Thoracic aorta (tissue), 2 donors: Measurements from ENCODE around the gene UBE2Z. TPM values are rescaled to one million over a fixed set of nuclear protein-coding genes. Genes with fewer than 3 reads are reported as not detected.

Experiments
- ATAC-seq: fragments of 150-250 bp; one replicate; pipeline ENCODE4 v1.8.0; 2017; ENCODE audit warnings: low read depth; ENCODE audit not compliant: insufficient number of reproducible peaks, low FRiP score
- DNase-seq: peaks from one replicate; pipeline ENCODE4 v3.0.0-alpha.2; 2020; ENCODE audit warnings: low spot score
- H3K27ac ChIP-seq, 2 donors: fragments of 200-600 bp; sonication (generic); 1 replicate in 1 of 2; 2 replicates in 1 of 2; pipeline ENCODE4 v1.5.1; 2016; ENCODE audit warnings: mild to moderate bottlenecking in 2 of 2, moderate library complexity in 2 of 2
- H3K27me3 ChIP-seq: fragments of 200-600 bp; sonication (generic); replicated peaks from 2 replicates; pipeline ENCODE4 v1.6.0; 2016; ENCODE audit warnings: mild to moderate bottlenecking; ENCODE audit not compliant: insufficient read depth
- H3K36me3 ChIP-seq: fragments of 200-600 bp; sonication (generic); one replicate; pipeline ENCODE4 v1.5.1; 2016
- H3K4me1 ChIP-seq, 2 donors: fragments of 200-600 bp; sonication (generic); 1 replicate in 1 of 2; 2 replicates in 1 of 2; pipeline versions ENCODE4 v1.5.1 to v1.6.0; 2016; ENCODE audit warnings: low read depth in 2 of 2, mild to moderate bottlenecking in 1 of 2; ENCODE audit not compliant: control insufficient read depth in 1 of 2
- H3K4me3 ChIP-seq: fragments of 200-600 bp; sonication (generic); 2 replicates; pipeline ENCODE4 v1.5.1; 2016; ENCODE audit warnings: mild to moderate bottlenecking
- H3K9me3 ChIP-seq: fragments of 200-600 bp; sonication (generic); 2 replicates; pipeline ENCODE4 v1.5.1; 2016
- CTCF ChIP-seq: fragments of 200-600 bp; sonication (generic); IDR thresholded peaks from one replicate; pipeline ENCODE4 v1.5.1; 2019; ENCODE audit warnings: antibody characterized with exemption
- total RNA-seq, 2 donors: library from RNA; depleted of rRNA; stranded (reverse); fragments of >200 nt; gene quantifications; one replicate each; pipeline versions ENCODE4 v1.1.0 to v1.2.3, GENCODE V29; 2016

Gene UBE2Z
- total RNA-seq, 2 donors from 2014 or later, result 63.2 to 90.7 TPM

DNA sequence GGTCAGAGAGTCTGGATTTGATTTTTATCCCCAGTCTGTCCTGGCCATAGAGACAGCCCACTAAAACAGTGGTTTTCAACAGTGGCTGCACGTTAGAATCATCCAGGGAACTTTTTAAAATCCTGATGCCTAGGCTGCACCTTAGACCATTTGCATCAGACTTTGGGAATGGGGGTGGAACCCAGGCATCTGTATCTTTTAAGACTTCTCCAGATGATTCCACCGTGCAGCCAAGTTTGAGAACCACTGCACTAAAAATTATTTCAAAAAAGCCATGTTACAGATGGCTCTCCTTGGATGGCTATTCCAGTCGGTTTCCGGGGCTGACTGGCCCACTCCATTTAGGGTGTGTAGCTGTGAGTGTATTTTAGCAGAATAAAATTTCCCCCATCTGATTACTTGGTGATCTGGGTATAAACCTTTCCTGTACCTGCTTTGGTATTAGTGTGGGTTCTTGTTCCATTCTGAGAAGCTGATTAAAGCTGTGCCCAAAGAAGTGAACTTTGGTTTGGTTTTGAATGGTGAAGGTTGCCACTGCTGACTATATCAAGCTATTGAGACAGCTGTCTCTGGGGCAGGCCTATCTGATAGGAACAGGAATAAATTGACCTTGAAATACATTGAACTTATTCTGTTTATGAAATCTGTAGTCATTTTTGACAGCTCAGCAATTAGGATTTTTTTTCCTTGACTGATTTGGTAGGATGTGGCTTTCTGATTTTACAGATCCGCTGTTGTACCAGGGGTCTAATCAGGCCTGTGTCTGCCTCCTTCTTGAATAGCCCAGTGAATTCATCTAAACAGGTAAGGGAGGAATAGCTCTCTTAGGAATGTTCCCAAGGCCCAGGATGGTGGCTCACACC, 14.3 kb upstream of the UBE2Z start:
- TF ChIP-seq CTCF, result no peak
- H3K4me1 ChIP-seq, result peaks cover 8 to 16% of the 10 kb centered on the region in 2 donors
- peak overlapping the region; percentile 75 for H3K4me3 ChIP-seq
- DNase-seq (no peak), ATAC-seq (no peak)
- H3K9me3 ChIP-seq, result no peaks in the 10 kb centered on the region
- H3K27me3 ChIP-seq, result no peaks in the 10 kb centered on the region
- H3K27ac ChIP-seq, result no peak overlapping the region
- H3K36me3 ChIP-seq, result peaks cover 14% of the 10 kb centered on the region

DNA sequence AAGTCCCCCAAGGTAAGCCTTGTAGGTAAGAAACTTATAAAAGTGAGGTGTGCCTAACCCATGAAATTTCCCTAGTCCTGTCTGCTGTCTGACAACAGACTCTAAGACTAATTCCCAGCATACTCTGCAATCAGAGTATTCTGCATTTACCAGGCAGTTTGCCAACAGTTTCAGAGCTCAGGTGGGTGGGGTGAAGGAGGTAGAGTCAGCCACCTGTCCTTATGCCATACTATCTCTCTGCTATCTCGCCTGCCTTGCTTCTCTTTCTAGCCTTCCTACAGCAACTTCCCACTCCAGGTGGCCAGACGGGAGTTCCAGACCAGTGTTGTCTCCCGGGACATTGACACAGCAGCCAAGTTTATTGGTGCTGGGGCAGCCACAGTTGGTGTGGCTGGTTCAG, 13.3 kb upstream of the UBE2Z start:
- no peak for TF ChIP-seq CTCF
- H3K4me1 ChIP-seq, result peaks cover 8 to 16% of the 10 kb centered on the region in 2 donors
- no peak overlapping the region for H3K27ac ChIP-seq
- no peak overlapping the region for H3K4me3 ChIP-seq
- H3K36me3 ChIP-seq, result peaks cover 14% of the 10 kb centered on the region
- H3K27me3 ChIP-seq, result no peaks in the 10 kb centered on the region
- no peaks in the 10 kb centered on the region for H3K9me3 ChIP-seq
- DNase-seq, result no peak
- ATAC-seq, result no peak

DNA sequence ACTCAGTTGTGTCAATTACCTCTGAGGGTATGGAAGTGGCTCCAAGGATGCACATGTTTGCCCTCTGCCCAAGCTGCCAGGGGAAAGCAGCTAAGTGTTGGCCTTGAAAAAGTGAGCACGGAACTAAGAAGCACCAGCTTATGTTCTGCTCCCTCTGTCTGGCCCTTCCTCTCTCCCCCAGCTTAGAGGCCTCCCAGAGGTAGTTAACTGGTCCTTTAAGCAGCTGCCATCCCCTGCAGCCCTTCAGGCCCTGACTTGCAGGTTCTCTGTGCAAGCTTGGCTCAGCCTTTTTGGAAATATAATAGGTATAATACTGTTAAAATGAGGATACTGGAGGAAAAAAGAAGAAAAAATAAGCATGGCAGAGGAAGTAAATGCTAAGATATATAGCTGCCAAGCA, 7.0 kb upstream of the UBE2Z start:
- no peak for DNase-seq
- TF ChIP-seq CTCF, result no peak

GRCh38 chr17:48903401-48903800, 4.8 kb upstream of the UBE2Z start:
- no peak for TF ChIP-seq CTCF
- Histone ChIP-seq H3K4me1 (peaks cover 4 to 7% of the 10 kb centered on the region in 2 donors), H3K27me3 (no peaks in the 10 kb centered on the region), H3K27ac (no peak overlapping the region), H3K4me3 (no peak overlapping the region), H3K9me3 (no peaks in the 10 kb centered on the region), H3K36me3 (no peaks in the 10 kb centered on the region)
- no peak for DNase-seq
- ATAC-seq, result no peak

More for the DNA sequence above, 7.0 kb upstream of the UBE2Z start:
- H3K4me1 ChIP-seq, result no peaks in the 10 kb centered on the region
- no peak for ATAC-seq
- no peak overlapping the region for H3K27ac ChIP-seq
- no peaks in the 10 kb centered on the region for H3K9me3 ChIP-seq
- H3K36me3 ChIP-seq, result peaks cover 3% of the 10 kb centered on the region
- no peak overlapping the region for H3K4me3 ChIP-seq
- H3K27me3 ChIP-seq, result no peaks in the 10 kb centered on the region

DNA sequence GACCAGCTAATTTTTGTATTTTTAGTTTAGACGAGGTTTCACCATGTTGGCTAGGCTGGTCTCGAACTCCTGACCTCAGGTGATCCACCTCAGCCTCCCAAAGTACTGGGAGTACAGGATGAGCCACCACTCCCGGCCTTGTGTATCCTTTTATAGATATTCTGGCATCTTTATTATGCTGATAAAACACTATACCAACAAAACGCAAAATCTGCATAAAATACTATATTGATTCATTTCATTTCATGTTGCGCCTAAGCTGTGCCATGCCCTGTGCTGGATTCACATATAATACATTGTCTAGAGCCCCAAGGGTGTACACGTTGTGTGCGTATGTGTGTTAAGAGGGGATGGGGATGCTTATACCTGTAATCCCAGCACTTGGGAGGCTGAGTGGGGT, 3.8 kb upstream of the UBE2Z start:
- no peak for DNase-seq
- TF ChIP-seq CTCF, result no peak
- ATAC-seq, result no peak

More for the DNA sequence above, 3.8 kb upstream of the UBE2Z start:
- H3K27me3 ChIP-seq, result no peaks in the 10 kb centered on the region
- H3K4me3 ChIP-seq, result no peak overlapping the region
- H3K36me3 ChIP-seq, result no peaks in the 10 kb centered on the region
- no peak overlapping the region for H3K27ac ChIP-seq
- peaks cover 7 to 10% of the 10 kb centered on the region in 2 donors for H3K4me1 ChIP-seq
- no peaks in the 10 kb centered on the region for H3K9me3 ChIP-seq
